ENCODE data around the gene SLC23A3. TPM values are rescaled to one million over a fixed set of nuclear protein-coding genes. Genes with fewer than 3 reads are reported as not detected.

Gene SLC23A3, protein sequence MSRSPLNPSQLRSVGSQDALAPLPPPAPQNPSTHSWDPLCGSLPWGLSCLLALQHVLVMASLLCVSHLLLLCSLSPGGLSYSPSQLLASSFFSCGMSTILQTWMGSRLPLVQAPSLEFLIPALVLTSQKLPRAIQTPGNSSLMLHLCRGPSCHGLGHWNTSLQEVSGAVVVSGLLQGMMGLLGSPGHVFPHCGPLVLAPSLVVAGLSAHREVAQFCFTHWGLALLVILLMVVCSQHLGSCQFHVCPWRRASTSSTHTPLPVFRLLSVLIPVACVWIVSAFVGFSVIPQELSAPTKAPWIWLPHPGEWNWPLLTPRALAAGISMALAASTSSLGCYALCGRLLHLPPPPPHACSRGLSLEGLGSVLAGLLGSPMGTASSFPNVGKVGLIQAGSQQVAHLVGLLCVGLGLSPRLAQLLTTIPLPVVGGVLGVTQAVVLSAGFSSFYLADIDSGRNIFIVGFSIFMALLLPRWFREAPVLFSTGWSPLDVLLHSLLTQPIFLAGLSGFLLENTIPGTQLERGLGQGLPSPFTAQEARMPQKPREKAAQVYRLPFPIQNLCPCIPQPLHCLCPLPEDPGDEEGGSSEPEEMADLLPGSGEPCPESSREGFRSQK
- 3.4 and 4.5 TPM in 2 replicates for total RNA-seq (2013; cell fraction: nucleolus; rRNA removed)
- total RNA-seq (2014; rRNA removed) (0.40 and 0.82 TPM in 2 replicates), total RNA-seq (2014; rRNA removed; fragmentation: Illumina TruSeq; extraction: Trizol) (0.41 and 0.45 TPM in 2 replicates), total RNA-seq (2021) (0.37 and 1.0 TPM in 2 replicates), polyA plus RNA-seq (2011; rRNA removed) (0.52 and 0.54 TPM in 2 replicates), polyA plus RNA-seq (2014; fragmentation: Illumina TruSeq; extraction: Trizol) (0.37 and 0.52 TPM in 2 replicates), polyA plus RNA-seq (2014; fragmentation: Nextera tagmentation; extraction: Ambion mirVana) (under 1 TPM in 1 of 2 experiments, not detected in 1; 0.07 TPM), polyA plus RNA-seq (2014; rRNA removed) (0.44 and 0.69 TPM in 2 replicates), polyA plus RNA-seq (2016; fragmentation: Nextera tagmentation; extraction: Ambion mirVana) (under 1 TPM; 0.19 to 0.26 TPM), polyA minus RNA-seq (2011; rRNA and poly(A)+ RNA removed) (1.6 and 2.0 TPM in 2 replicates), Bru-seq, nascent RNA (percentile 43 among the genes with signal in this experiment), BruChase-seq, experiment 1, labeled RNA remaining after a 6-hour chase (percentile 59 among the genes with signal in this experiment), BruChase-seq, experiment 2, labeled RNA remaining after a 2-hour chase (percentile 63 among the genes with signal in this experiment)
- polyA plus RNA-seq (2011; ENCODE audit: low read depth) = 0.12 TPM
- polyA plus RNA-seq (2011; cell fraction: cytosol; rRNA removed) = 0.37 and 0.62 TPM in 2 replicates
- polyA plus RNA-seq (2011; cell fraction: nucleus; rRNA removed) = 3.9 and 5.1 TPM in 2 replicates
- polyA plus RNA-seq (2012) = 0.14 and 0.18 TPM in 2 replicates
- polyA minus RNA-seq (2011; cell fraction: cytosol; rRNA and poly(A)+ RNA removed) = not detected in 2 replicates
- polyA minus RNA-seq (2011; cell fraction: nucleus; rRNA and poly(A)+ RNA removed) = 1.8 and 3.5 TPM in 2 replicates
- long read RNA-seq, experiment 1 = 0 reads
- long read RNA-seq, experiment 2 = 0 reads

DNA sequence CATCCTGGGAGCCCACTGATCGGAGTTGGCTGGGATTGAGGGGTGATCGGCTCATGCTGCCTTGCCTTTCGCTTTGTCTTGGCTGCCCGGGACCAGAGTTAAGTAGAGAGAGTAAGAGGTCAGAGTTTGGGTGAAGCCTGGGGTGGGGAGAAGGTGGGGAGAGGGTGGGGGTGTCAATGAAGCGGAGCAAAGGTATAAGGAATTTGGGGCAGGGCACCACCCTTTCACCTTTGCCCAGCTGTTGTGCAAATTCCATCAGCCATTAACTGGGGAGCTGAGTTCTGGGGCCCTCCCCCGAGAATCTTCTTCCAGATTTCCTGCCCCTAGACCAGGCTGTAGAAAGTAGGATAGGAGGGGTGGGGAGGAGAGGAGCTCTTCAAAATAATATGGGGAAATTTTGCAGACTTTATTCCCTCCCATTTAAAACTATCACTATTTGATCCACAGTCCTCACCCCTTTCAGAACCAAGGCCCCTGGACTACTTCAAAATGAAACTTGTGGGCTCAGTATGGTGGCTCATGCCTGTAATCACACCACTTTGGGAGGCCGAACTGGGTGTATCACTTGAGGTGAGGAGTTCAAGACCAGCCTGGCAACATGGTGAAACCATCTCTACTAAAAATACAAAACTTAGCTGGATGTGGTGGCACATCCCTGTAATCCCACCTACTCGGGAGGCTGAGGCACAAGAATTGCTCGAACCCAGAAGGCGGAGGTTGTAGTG is at the start of gene SLC23A3:
Gene SLC23A3, minus strand, starts transcription at position 100 of the 725 bp plus-strand sequence. Its CDS starts 45 bp downstream, at position 55.
- CTCF ChIA-PET = interaction anchor here (0.7 to 5.6 kb wide), 21 partner anchors 9 to 187 kb away, joined by 3 to 48 read pairs (median 8); partner anchors contain the start of genes DNAJB2, GLB1L, STK16 and TUBA4A
- Histone ChIP-seq H3K4me2 (ENCODE audit: control insufficient read depth, insufficient read depth) (no peak within 1 kb of the TSS), H2AFZ (ENCODE audit: control insufficient read depth, low read depth, low read length) (no peak within 1 kb of the TSS), H3K27me3 (replicated peaks in 1 of 2; ENCODE audit: control insufficient read depth in 2 of 2, insufficient read depth in 2 of 2, low read length in 1 of 2) (no peaks in the 10 kb centered on the region), H3K4me1 (ENCODE audit: control insufficient read depth, insufficient read depth, low read length) (no peaks in the 10 kb centered on the region; the same call in 1 of the 2 replicates), H4K20me1 (ENCODE audit: control insufficient read depth, insufficient read depth) (no peaks in the 10 kb centered on the region), H3K27ac (ENCODE audit: control insufficient read depth, insufficient read depth) (no peak within 1 kb of the TSS), H3K36me3 (ENCODE audit: control insufficient read depth in 2 of 2, insufficient read depth in 2 of 2, low read length in 1 of 2) (peaks cover 4 to 9% of the 10 kb centered on the region in 2 experiments), H3K9me3 (replicated peaks; ENCODE audit: control insufficient read depth, insufficient read depth, low read length) (no peaks in the 10 kb centered on the region), H3K4me3 (no peak within 1 kb of the TSS), H3K9ac (ENCODE audit: control insufficient read depth, insufficient read depth, low read length) (no peak within 1 kb of the TSS), H3K79me2 (ENCODE audit: control insufficient read depth, insufficient read depth, low read length) (no peaks in the 10 kb centered on the region)
- ATAC-seq (no peak), FAIRE-seq (no peak), DNase-seq (ENCODE audit: low read depth, low spot score) (no peak)
- WGBS (ENCODE audit: insufficient coverage, insufficient replicate concordance, low lambda C conversion rate, missing lambda C conversion rate) = 87% methylated on average over 10 of the region's 10 CpGs
- RAD21 ChIA-PET (ENCODE audit: unreplicated experiment) = interaction anchor here (0.9 to 4.1 kb wide), 9 partner anchors 11 to 129 kb away, joined by 3 to 33 read pairs (median 3); partner anchors contain the start of genes GLB1L, STK16, TUBA4A and TUBA4B
- in situ Hi-C loops (cut with MboI) (loop anchor here (5.0 kb wide), 1 partner anchor 37 kb away; the partner anchor contains the start of gene ZFAND2B), intact Hi-C loops (cut with micrococcal nuclease; ENCODE audit: unreplicated experiment) (no loop called here)
- no TSS peak for BruUV-seq (replicated peaks)
- POLR2A ChIA-PET = interaction anchor here (0.6 to 1.6 kb wide), 2 partner anchors 41 to 83 kb away, joined by 4 to 11 read pairs; partner anchors contain the start of gene TUBA4B
- no peak for TF ChIP-seq NBN (IDR thresholded peaks at IDR 0.05)
- TF ChIP-seq, protein P1, sequence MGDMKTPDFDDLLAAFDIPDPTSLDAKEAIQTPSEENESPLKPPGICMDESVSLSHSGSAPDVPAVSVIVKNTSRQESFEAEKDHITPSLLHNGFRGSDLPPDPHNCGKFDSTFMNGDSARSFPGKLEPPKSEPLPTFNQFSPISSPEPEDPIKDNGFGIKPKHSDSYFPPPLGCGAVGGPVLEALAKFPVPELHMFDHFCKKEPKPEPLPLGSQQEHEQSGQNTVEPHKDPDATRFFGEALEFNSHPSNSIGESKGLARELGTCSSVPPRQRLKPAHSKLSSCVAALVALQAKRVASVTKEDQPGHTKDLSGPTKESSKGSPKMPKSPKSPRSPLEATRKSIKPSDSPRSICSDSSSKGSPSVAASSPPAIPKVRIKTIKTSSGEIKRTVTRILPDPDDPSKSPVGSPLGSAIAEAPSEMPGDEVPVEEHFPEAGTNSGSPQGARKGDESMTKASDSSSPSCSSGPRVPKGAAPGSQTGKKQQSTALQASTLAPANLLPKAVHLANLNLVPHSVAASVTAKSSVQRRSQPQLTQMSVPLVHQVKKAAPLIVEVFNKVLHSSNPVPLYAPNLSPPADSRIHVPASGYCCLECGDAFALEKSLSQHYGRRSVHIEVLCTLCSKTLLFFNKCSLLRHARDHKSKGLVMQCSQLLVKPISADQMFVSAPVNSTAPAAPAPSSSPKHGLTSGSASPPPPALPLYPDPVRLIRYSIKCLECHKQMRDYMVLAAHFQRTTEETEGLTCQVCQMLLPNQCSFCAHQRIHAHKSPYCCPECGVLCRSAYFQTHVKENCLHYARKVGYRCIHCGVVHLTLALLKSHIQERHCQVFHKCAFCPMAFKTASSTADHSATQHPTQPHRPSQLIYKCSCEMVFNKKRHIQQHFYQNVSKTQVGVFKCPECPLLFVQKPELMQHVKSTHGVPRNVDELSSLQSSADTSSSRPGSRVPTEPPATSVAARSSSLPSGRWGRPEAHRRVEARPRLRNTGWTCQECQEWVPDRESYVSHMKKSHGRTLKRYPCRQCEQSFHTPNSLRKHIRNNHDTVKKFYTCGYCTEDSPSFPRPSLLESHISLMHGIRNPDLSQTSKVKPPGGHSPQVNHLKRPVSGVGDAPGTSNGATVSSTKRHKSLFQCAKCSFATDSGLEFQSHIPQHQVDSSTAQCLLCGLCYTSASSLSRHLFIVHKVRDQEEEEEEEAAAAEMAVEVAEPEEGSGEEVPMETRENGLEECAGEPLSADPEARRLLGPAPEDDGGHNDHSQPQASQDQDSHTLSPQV (IDR thresholded peaks at IDR 0.05) = no peak
- SMC1A ChIA-PET (ENCODE audit: uncharacterized antibody, unreplicated experiment) = interaction anchor here (1.1 to 2.9 kb wide), 9 partner anchors 9 to 131 kb away, joined by 3 to 20 read pairs (median 4); partner anchors contain the start of gene ZFAND2B
